ENCODE results near the gene ARL14. TPM values are rescaled to one million over a fixed set of nuclear protein-coding genes. Genes with fewer than 3 reads are reported as not detected.

The ARL14 gene
- total and polyA plus RNA-seq, 2 of the 13 experiments (the other 11 are each of a cell fraction or from before 2014, with no cell fraction given): 0.11 TPM; not detected in 1

DNA sequence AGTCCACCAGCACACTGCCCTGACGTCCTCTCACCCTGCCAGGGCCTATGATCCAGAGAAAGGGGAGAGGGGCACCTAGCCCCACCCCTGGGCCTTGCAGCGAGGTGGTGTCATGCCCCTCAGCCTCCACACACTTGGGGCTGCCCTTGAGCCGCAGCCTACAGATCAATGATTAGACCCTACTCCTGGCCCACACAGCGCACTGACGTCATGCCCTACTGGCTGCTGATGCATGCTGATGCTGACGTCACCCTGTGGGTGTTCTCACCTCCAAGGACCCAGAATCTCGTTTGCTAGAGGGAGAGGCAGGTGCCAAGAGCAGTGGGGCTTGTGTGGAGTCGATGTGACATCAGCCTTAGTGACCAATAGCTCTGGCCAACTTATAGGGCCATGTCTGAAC lies 18.0 kb downstream of the ARL14 start:
- no peaks in the 10 kb centered on the region for H3K4me1 ChIP-seq (ENCODE audit: insufficient read depth, low read length)
- DNase-seq (ENCODE audit: low spot score): no peak
- no peak overlapping the region for H3K9ac ChIP-seq (ENCODE audit: insufficient read depth, low read depth, low read length)
- no peaks in the 10 kb centered on the region for H3K36me3 ChIP-seq (replicated peaks in 1 of 2; ENCODE audit: control insufficient read depth in 1 of 2, insufficient read depth in 2 of 2, low read length in 2 of 2)
- no peak for ATAC-seq
- no peaks in the 10 kb centered on the region for H4K20me1 ChIP-seq (ENCODE audit: insufficient read depth, low read length)
- no peaks in the 10 kb centered on the region for H3K79me2 ChIP-seq (ENCODE audit: insufficient read depth, low read length)
- 0% methylated on average over 1 of the region's 8 CpGs for WGBS (ENCODE audit: low lambda C conversion rate)
- ChIA-PET POLR2A (no interaction called here), CTCF (ENCODE audit: low intra/inter-chr PET ratio, low total read pairs) (no interaction called here)
- in situ Hi-C loops (cut with HindIII; ENCODE audit: extremely low pct_ligation_motif_present, low pct_unique_long_range_greater_than_20kb): no loop called here
- FAIRE-seq: no peak
- H3K27me3 ChIP-seq (ENCODE audit: control insufficient read depth in 1 of 2, insufficient read depth in 2 of 2, low read length in 2 of 2): no peaks in the 10 kb centered on the region
- no peak overlapping the region for H3K4me3 ChIP-seq (replicated peaks in 1 of 3; ENCODE audit: insufficient read depth in 1 of 3, low read depth in 2 of 3, low read length in 3 of 3)
- TF ChIP-seq ZNF746 (CRISPR knock-in tag; IDR thresholded peaks at IDR 0.05) (no peak), ATF7 (IDR thresholded peaks at IDR 0.05) (peak; percentile 89), ATF7 (CRISPR knock-in tag; IDR thresholded peaks at IDR 0.05) (no peak), CREB1 (IDR thresholded peaks at IDR 0.05) (peak; percentile 93), CREB1 (CRISPR knock-in tag; IDR thresholded peaks at IDR 0.05) (no peak), ZNF768 (CRISPR knock-in tag; IDR thresholded peaks at IDR 0.05) (no peak), KDM6A (CRISPR knock-in tag; IDR thresholded peaks at IDR 0.05; ENCODE audit: low read depth) (no peak), BCL6 (CRISPR knock-in tag; IDR thresholded peaks at IDR 0.05) (no peak), ETV6 (CRISPR knock-in tag; conservative IDR thresholded peaks at IDR 0.05) (no peak), BORCS8-MEF2B (CRISPR knock-in tag; IDR thresholded peaks at IDR 0.05) (no peak), PRPF4 (IDR thresholded peaks at IDR 0.05; ENCODE audit: low read depth, low read length, poor library complexity, severe bottlenecking) (no peak), CHD2 (IDR thresholded peaks at IDR 0.05; ENCODE audit: low read depth, low read length) (no peak), DNMT3B (CRISPR knock-in tag; conservative IDR thresholded peaks at IDR 0.05) (no peak), NR2F6 (IDR thresholded peaks at IDR 0.05) (no peak), NR2F6 (CRISPR knock-in tag; IDR thresholded peaks at IDR 0.05) (no peak), ZFP36 (IDR thresholded peaks at IDR 0.05; ENCODE audit: borderline replicate concordance, low read depth, low read length, partially characterized antibody) (no peak), MEIS1 (CRISPR knock-in tag; IDR thresholded peaks at IDR 0.05; ENCODE audit: borderline replicate concordance) (no peak)
- TF ChIP-seq, protein P1, sequence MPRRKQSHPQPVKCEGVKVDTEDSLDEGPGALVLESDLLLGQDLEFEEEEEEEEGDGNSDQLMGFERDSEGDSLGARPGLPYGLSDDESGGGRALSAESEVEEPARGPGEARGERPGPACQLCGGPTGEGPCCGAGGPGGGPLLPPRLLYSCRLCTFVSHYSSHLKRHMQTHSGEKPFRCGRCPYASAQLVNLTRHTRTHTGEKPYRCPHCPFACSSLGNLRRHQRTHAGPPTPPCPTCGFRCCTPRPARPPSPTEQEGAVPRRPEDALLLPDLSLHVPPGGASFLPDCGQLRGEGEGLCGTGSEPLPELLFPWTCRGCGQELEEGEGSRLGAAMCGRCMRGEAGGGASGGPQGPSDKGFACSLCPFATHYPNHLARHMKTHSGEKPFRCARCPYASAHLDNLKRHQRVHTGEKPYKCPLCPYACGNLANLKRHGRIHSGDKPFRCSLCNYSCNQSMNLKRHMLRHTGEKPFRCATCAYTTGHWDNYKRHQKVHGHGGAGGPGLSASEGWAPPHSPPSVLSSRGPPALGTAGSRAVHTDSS (CRISPR knock-in tag; conservative IDR thresholded peaks at IDR 0.05): no peak
- TF ChIP-seq, protein P2, sequence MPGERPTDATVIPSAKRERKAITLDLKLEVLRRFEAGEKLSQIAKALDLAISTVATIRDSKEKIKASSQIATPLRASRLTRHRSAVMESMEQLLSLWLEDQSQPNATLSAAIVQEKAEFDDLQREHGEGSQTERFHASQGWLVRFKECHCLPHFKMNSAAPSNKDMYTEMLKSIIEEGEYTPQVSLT (CRISPR knock-in tag; IDR thresholded peaks at IDR 0.05; ENCODE audit: borderline replicate concordance, low read depth): no peak
- TF ChIP-seq, protein P3, sequence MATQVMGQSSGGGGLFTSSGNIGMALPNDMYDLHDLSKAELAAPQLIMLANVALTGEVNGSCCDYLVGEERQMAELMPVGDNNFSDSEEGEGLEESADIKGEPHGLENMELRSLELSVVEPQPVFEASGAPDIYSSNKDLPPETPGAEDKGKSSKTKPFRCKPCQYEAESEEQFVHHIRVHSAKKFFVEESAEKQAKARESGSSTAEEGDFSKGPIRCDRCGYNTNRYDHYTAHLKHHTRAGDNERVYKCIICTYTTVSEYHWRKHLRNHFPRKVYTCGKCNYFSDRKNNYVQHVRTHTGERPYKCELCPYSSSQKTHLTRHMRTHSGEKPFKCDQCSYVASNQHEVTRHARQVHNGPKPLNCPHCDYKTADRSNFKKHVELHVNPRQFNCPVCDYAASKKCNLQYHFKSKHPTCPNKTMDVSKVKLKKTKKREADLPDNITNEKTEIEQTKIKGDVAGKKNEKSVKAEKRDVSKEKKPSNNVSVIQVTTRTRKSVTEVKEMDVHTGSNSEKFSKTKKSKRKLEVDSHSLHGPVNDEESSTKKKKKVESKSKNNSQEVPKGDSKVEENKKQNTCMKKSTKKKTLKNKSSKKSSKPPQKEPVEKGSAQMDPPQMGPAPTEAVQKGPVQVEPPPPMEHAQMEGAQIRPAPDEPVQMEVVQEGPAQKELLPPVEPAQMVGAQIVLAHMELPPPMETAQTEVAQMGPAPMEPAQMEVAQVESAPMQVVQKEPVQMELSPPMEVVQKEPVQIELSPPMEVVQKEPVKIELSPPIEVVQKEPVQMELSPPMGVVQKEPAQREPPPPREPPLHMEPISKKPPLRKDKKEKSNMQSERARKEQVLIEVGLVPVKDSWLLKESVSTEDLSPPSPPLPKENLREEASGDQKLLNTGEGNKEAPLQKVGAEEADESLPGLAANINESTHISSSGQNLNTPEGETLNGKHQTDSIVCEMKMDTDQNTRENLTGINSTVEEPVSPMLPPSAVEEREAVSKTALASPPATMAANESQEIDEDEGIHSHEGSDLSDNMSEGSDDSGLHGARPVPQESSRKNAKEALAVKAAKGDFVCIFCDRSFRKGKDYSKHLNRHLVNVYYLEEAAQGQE (IDR thresholded peaks at IDR 0.05; ENCODE audit: borderline replicate concordance in 1 of 2, low read depth in 1 of 2, low read length in 2 of 2): no peak
- intact Hi-C loops (cut with micrococcal nuclease; ENCODE audit: unreplicated experiment): no loop called here
- no peaks in the 10 kb centered on the region for H3K9me3 ChIP-seq (ENCODE audit: low read length)
- no TSS peak for BruUV-seq (replicated peaks)
- no peak overlapping the region for H3K4me2 ChIP-seq (ENCODE audit: low read depth, low read length)
- no peak overlapping the region for H3K27ac ChIP-seq (ENCODE audit: extremely low read length, insufficient read depth, low read length)
- no peak overlapping the region for H2AFZ ChIP-seq (ENCODE audit: low read length)
